SK-N-SH treated with all-trans-retinoic acid at 6 μM for 48 hours (cell line): ENCODE data around the gene ART1.

Experiments
- ATAC-seq: fragments of 200-7000 bp; cut with Tn5 transposase; 3 replicates; pipeline ENCODE4 v1.9.1; 2020; ENCODE audit warnings: mild to moderate bottlenecking, moderate library complexity
- ARNTL ChIP-seq: fragments of 450-650 bp; formaldehyde crosslinking; IDR thresholded peaks from 2 replicates; pipeline ENCODE4 v1.5.0; 2020; ENCODE audit warnings: low read depth, mild to moderate bottlenecking, moderate library complexity, borderline replicate concordance
- BACH2 ChIP-seq: fragments of 250-450 bp; sonication (Bioruptor Pico); IDR thresholded peaks from 2 replicates; pipeline ENCODE4 v1.9.0; 2021; ENCODE audit warnings: mild to moderate bottlenecking, borderline replicate concordance
- CREB5 ChIP-seq: fragments of 250-450 bp; sonication (Bioruptor Pico); IDR thresholded peaks from 2 replicates; pipeline ENCODE4 v1.5.1; 2020; ENCODE audit warnings: low read depth, mild to moderate bottlenecking, moderate library complexity
- CSDC2 ChIP-seq: fragments of 250-450 bp; sonication (Bioruptor Pico); IDR thresholded peaks from 2 replicates; pipeline ENCODE4 v1.5.0; 2020; ENCODE audit warnings: mild to moderate bottlenecking, moderate library complexity
- CSRNP3 ChIP-seq: fragments of 250-450 bp; sonication (Bioruptor Pico); IDR thresholded peaks from 2 replicates; pipeline ENCODE4 v1.5.1; 2021; ENCODE audit warnings: mild to moderate bottlenecking, moderate library complexity
- ESRRG ChIP-seq: fragments of 250-450 bp; sonication (Bioruptor Pico); IDR thresholded peaks from 2 replicates; pipeline ENCODE4 v1.6.1; 2021; ENCODE audit warnings: mild to moderate bottlenecking
- GLIS3 ChIP-seq: fragments of 250-450 bp; sonication (Bioruptor Pico); IDR thresholded peaks from 2 replicates; pipeline ENCODE4 v1.5.0; 2020; ENCODE audit warnings: mild to moderate bottlenecking, moderate library complexity
- ISL1 ChIP-seq: fragments of 250-450 bp; sonication (Bioruptor Pico); IDR thresholded peaks from 2 replicates; pipeline ENCODE4 v2.1.2; 2022; ENCODE audit warnings: mild to moderate bottlenecking, moderate library complexity
- OSR1 ChIP-seq: fragments of 250-450 bp; sonication (Bioruptor Pico); IDR thresholded peaks from 2 replicates; pipeline ENCODE4 v1.8.0; 2022; ENCODE audit warnings: moderate library complexity, mild to moderate bottlenecking, inconsistent platforms
- POU6F1 ChIP-seq: fragments of 250-450 bp; sonication (Bioruptor Pico); IDR thresholded peaks from 2 replicates; pipeline ENCODE4 v1.8.0; 2021; ENCODE audit warnings: low read depth, mild to moderate bottlenecking, moderate library complexity, borderline replicate concordance
- PPARA ChIP-seq: fragments of 250-450 bp; sonication (Bioruptor Pico); IDR thresholded peaks from 2 replicates; pipeline ENCODE4 v1.5.0; 2020; ENCODE audit warnings: mild to moderate bottlenecking, borderline replicate concordance
- RARB ChIP-seq: fragments of 250-450 bp; sonication (Bioruptor Pico); IDR thresholded peaks from 2 replicates; pipeline ENCODE4 v1.8.0; 2021; ENCODE audit warnings: mild to moderate bottlenecking, moderate library complexity
- SNAI2 ChIP-seq: fragments of 250-450 bp; sonication (Bioruptor Pico); IDR thresholded peaks from 2 replicates; pipeline ENCODE4 v1.5.0; 2020; ENCODE audit warnings: mild to moderate bottlenecking, moderate library complexity
- TOX ChIP-seq: fragments of 250-450 bp; sonication (Bioruptor Pico); IDR thresholded peaks from 2 replicates; pipeline ENCODE4 v1.8.0; 2021; ENCODE audit warnings: mild to moderate bottlenecking, moderate library complexity, borderline replicate concordance
- TSHZ2 ChIP-seq: fragments of 250-450 bp; sonication (Bioruptor Pico); IDR thresholded peaks from 2 replicates; pipeline ENCODE4 v1.5.0; 2020; ENCODE audit warnings: mild to moderate bottlenecking, moderate library complexity
- ZC3H10 ChIP-seq: fragments of 250-450 bp; sonication (Bioruptor Pico); IDR thresholded peaks from 2 replicates; pipeline ENCODE4 v1.5.1; 2021; ENCODE audit warnings: mild to moderate bottlenecking, moderate library complexity
- ZFP3 ChIP-seq: fragments of 250-450 bp; sonication (Bioruptor Pico); IDR thresholded peaks from 2 replicates; pipeline ENCODE4 v1.5.0; 2020; ENCODE audit warnings: mild to moderate bottlenecking, moderate library complexity
- ZFP30 ChIP-seq: fragments of 450-650 bp; formaldehyde crosslinking; IDR thresholded peaks from 2 replicates; pipeline ENCODE4 v1.5.0; 2022; ENCODE audit warnings: mild to moderate bottlenecking, moderate library complexity
- ZNF565 ChIP-seq: fragments of 450-650 bp; formaldehyde crosslinking; conservative IDR thresholded peaks from 2 replicates; pipeline ENCODE4 v1.5.0; 2020; ENCODE audit warnings: low read depth, mild to moderate bottlenecking, moderate library complexity
- ZNF70 ChIP-seq: fragments of 450-650 bp; formaldehyde crosslinking; IDR thresholded peaks from 2 replicates; pipeline ENCODE4 v1.5.0; 2020; ENCODE audit warnings: mild to moderate bottlenecking, moderate library complexity
- ZNF8 ChIP-seq: fragments of 450-650 bp; formaldehyde crosslinking; IDR thresholded peaks from 2 replicates; pipeline ENCODE4 v1.5.0; 2020; ENCODE audit warnings: mild to moderate bottlenecking, moderate library complexity

The ART1 gene

GRCh38 chr11:3671334-3672254, 26.7 kb downstream of the ART1 start, which contains the start of gene CHRNA10 (continued):
- TF ChIP-seq TSHZ2 (CRISPR knock-in tag) (no peak), ZNF565 (CRISPR knock-in tag) (no peak), ZFP3 (no peak), ESRRG (no peak), CREB5 (CRISPR knock-in tag) (no peak), POU6F1 (no peak), BACH2 (no peak), RARB (CRISPR knock-in tag) (no peak), GLIS3 (CRISPR knock-in tag) (no peak), PPARA (CRISPR knock-in tag) (no peak), ZNF70 (CRISPR knock-in tag) (no peak)
- TF ChIP-seq, all 23 proteins: peak for 0

- ATAC-seq: no peak
- no peak for TF ChIP-seq PPARA (CRISPR knock-in tag)
- TF ChIP-seq ZNF8: no peak
- no peak for TF ChIP-seq SNAI2 (CRISPR knock-in tag)
- TF ChIP-seq BACH2: no peak
- no peak for TF ChIP-seq ZFP30 (CRISPR knock-in tag)
- no peak for TF ChIP-seq TSHZ2 (CRISPR knock-in tag)
- TF ChIP-seq GLIS3 (CRISPR knock-in tag): no peak
- no peak for TF ChIP-seq ISL1 (CRISPR knock-in tag)
- TF ChIP-seq CSRNP3: no peak
- no peak for TF ChIP-seq ZFP3
These were observed 29.3 kb downstream of the ART1 start for GRCh38 chr11:3674189-3674588.

GRCh38 chr11:3675971-3676370, 31.0 kb downstream of the ART1 start:
- TF ChIP-seq PPARA (CRISPR knock-in tag): no peak
- no peak for TF ChIP-seq ZNF70 (CRISPR knock-in tag)
- TF ChIP-seq ZFP3: no peak
- TF ChIP-seq CSDC2: no peak
- TF ChIP-seq ZNF8: no peak
- no peak for TF ChIP-seq CREB5 (CRISPR knock-in tag)
- no peak for TF ChIP-seq ZFP30 (CRISPR knock-in tag)
- TF ChIP-seq ZC3H10 (CRISPR knock-in tag): no peak
- TF ChIP-seq TOX (CRISPR knock-in tag): no peak
- no peak for TF ChIP-seq ZNF565 (CRISPR knock-in tag)
- no peak for TF ChIP-seq ISL1 (CRISPR knock-in tag)
- TF ChIP-seq ARNTL: no peak
- TF ChIP-seq SNAI2 (CRISPR knock-in tag): no peak
- no peak for TF ChIP-seq TSHZ2 (CRISPR knock-in tag)
- TF ChIP-seq RARB (CRISPR knock-in tag): no peak
- no peak for TF ChIP-seq OSR1
- no peak for TF ChIP-seq ESRRG
- TF ChIP-seq, all 23 proteins: peak for 0
- ATAC-seq: no peak
